Hematopoietic multipotent progenitor cell (in vitro differentiated cells): Measurements from ENCODE around the gene ARVCF. TPM values are rescaled to one million over a fixed set of nuclear protein-coding genes. Genes with fewer than 3 reads are reported as not detected.
"Not testable (repeated sequence)": the region's sequence is repeated elsewhere in the genome, so short reads cannot be mapped to it uniquely, and the experiment has no call there.

Experiments used
- DNase-seq, 3 donors: peaks; one replicate each; pipeline ENCODE4 v3.0.0-alpha.2; 2011 to 2015; ENCODE audit warnings: low read depth in 2 of 3, low spot score in 2 of 3
- total RNA-seq: library from RNA; depleted of rRNA; stranded (reverse); fragments of >200 nt; gene quantifications from one replicate; pipeline ENCODE4 v1.2.3, GENCODE V29; 2012

Gene ARVCF
- total RNA-seq, 1 donor, result 60.9 TPM

DNA sequence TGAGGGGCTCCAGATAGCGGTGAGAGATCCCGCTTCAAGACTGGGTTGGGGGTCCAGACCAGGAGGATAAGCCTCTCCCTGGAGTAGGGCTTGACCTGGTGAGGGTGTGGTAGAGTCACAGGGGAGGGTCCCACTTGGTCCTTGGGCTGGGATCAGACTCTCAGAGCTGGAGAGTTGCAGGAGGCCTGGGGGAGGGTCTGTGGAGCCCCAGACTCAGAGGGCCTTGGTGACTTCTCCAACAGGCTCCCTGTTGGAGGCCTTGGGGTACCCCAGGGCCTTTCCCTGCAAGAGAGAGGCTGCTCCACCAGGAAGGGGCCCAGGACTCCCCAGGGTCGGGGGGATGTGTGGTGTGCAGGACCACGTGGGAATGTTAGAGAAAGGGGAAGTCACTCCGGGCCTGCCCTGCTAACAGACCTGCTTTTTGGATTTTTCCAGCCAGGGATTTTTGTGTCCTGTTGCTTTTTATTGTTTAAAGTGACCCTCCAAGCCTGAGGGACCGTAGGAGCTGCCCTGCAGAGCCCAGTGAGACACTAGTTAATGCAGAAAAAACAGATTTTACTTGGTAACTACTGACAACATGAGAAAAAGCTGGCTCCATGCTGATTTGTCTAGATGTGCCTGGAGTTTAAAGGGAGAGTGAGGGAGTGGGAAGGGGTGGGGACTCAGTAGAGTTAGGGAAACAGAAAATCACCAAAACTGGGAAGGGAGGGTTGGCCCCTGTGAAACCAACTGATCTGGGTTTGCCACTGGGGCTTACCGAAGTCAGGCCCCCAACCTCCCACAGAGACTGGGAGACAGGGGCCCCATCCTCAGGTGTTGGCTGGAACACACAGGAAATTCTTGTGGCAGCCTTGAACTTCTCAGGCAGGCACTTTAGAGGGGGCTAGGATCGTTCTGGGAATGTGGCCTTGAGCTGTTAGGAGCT is 74.2 kb downstream of the ARVCF start:
- peak in 2 of 3 donors; percentile 45 to 49 for DNase-seq

DNA sequence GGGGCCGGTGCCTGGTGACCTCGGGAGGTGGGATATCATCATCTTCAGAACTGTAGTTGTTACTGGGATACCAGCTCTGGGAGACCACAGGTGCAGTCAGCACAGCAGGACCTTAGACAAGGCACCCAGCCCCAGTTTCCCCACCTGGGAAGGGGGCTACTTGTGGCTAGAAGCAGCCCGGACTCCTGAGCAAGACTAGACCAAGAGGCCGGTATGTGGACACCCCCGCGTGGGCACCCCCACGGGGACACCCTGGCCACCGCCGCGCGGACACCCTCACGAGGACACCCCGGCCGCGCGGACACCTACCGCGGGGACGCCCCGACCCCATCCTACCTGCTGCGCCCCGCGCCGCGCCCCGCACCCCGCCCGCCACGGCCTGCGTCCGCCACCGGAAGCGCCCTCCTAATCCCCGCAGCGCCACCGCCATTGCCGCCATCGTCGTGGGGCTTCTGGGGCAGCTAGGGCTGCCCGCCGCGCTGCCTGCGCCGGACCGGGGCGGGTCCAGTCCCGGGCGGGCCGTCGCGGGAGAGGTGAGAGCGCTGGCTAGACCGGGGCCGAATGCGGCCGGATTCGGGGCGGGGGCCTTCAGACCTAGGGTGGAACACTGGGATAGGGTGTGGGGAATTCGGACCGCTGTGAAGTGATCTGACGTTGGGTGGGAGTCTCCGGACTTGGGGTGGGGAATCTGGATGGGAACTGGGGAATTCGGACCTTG is 75.1 kb downstream of the ARVCF start, which contains the start of the genes COMT and TXNRD2:
COMT (plus strand) TSS at position 408 of the 718 bp plus-strand sequence. CDS start 20,755 bp downstream, outside the sequence.
TXNRD2 (minus strand) TSS at position 454 of the 718 bp plus-strand sequence; CDS start at position 439, 15 bp downstream.
- peak in 2 of 3 donors; percentile 59 to 71 for DNase-seq

DNA sequence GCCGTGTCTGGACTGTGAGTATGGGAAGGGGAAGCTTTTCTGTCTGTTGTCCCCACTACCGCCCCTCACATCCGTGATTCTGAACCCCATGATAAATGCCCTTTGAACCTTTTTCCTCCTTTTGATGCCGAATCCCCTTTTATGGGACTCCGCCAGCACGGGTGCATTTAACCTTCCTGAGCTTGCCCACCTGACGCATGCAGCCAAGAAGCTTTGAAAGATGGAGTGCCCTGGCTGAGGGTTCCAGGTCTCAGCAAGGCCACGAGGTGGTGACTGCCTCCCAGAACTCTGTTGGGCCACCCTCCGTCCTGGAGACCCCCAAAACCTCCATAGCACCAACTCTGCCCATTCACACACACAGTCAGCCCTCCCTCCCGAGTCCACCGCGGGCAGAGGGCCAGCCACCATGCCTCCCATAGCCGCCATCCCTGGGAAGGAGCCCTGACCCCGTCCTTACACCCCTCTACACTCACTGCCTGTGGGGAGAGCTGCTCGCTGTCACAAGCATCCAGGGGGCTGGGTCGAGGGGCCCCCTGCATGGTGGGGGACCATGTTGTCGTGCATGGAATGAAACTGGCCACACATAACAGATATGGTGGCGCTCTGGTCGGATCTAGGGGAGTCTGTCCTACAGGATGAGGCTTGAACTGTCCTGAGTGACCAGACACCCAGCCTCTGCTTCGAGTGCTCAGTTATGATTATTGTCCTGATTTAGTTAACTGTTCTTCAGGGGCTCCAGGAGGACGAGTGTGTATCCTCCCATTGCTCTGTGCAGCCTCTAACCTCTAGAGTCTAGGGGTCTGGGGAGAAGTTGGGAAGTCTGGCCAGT is 75.9 kb downstream of the ARVCF start:
- DNase-seq, result no peak

DNA sequence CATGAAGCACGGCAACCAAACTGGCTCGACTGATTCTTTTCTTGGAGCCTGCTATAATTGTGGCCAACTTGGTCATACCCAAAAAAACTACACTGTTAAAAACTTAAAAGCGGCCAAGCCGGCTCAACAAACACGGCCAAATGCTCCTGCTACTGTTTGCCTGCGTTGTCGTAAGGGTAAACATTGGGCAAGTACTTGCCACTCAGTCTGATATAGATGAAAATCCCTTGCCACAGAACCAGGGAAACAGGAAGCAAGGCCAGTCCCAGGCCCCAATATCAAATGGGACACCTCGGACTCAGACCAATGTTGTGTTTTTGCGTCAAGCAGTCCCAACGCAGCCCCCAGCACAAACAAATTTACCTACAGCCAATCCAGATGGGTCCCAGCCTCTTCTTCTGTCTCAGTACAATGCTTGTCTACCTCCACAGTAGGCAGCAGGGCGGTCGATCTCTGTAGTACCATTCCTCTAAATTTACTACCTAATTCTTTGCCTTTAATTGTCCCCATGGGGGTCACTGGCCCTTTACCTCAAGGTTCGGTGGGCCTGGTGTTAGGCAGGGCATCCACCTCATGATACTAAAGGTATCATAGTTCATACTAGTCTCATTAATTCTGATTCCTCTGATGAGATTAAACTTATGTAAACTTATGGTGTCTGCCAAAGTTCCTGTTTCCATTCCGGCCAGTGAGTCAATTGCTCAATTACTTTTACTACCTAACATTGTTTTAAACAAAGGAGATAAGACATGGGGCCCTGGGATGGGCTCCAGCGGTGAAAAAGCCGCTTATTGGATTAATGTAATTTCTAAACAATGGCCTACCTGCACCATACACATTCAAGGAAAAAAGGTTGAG is 78.8 kb downstream of the ARVCF start:
- DNase-seq, result no peak

DNA sequence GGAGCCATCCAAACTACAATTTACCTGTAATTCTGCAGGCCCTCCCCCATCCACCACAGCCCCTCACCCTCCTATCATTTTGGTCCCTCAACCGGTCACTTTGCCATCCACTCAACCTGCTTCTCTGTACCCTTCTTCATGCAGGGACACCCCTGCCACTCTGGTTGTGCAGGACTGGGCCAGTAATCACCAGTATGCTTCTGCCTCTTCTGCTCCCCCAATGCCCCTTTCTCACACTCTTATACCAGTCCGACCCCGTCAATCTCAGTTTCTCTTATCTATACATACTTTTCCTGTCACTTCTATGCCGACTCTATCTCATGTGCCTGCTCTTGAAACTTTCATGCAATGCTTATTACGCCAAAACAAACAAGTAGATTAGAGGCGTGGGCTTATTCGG is 80.1 kb downstream of the ARVCF start:
- DNase-seq, result no peak

DNA sequence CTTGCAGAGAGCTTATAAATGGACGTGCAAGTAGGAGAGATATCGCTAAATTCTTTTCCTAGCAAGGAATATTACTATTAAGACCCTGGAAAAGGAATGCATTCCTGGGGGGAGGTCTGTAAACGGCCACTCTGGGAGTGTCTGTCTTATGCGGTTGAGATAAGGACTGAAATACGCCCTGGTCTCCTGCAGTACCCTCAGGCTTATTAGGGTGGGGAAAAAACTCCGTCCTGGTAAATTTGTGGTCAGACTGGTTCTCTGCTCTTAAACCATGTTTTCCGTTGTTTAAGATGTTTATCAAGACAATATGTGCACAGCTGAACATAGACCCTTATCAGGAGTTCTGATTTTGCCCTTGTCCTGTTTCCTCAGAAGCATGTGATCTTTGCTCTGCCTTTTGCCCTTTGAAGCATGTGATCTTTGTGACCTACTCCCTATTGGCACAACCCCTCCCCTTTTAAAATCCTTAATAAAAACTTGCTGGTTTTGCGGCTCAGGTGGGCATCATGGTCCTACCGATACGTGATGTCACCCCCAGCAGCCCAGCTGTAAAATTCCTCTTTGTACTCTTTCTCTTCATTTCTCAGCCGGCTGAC is 81.4 kb downstream of the ARVCF start:
- DNase-seq, result not testable (repeated sequence)

DNA sequence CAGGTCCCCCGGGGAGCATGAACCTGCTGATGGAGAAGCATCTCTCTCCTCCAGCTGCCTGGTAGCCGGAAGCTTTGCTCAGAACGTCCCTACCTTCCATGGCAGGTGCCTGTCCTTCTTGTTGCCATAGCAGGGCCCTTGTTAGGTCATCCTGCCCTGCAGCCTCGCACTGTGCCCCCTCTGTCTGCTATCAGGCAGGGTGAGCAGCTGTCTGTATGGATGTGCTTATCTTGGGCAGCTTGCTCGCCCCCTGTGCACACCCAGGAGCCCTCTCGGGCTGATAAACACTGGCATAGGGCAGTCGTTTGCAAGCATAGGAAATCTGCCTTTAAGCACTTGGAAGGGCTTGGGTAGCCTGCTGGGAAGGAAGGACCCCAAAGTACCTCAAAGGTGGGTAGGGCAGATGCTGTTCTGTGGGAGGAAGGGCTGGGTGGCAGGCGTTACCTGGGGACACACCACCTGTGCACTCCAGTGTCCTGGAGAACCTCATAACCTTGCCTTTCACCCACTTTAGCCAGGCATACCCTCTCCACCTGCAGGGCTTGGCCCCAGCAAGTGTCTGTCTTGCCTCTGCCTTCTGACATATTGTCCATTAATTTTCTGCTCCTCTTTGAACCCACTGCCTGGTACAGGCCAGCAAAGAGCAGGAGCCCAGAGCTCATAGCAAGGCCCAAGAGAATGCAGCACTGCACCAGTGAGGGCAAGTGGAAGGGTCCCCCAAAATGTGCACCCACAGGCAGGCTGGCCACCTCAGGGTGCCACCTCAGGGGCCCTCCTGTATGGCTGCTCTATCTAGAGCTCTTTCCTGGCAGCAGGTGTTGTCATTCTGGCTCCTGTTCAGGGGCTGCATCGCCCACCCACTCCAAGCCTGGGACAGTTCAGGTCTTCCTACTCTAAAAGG is 83.0 kb downstream of the ARVCF start:
- no peak for DNase-seq

DNA sequence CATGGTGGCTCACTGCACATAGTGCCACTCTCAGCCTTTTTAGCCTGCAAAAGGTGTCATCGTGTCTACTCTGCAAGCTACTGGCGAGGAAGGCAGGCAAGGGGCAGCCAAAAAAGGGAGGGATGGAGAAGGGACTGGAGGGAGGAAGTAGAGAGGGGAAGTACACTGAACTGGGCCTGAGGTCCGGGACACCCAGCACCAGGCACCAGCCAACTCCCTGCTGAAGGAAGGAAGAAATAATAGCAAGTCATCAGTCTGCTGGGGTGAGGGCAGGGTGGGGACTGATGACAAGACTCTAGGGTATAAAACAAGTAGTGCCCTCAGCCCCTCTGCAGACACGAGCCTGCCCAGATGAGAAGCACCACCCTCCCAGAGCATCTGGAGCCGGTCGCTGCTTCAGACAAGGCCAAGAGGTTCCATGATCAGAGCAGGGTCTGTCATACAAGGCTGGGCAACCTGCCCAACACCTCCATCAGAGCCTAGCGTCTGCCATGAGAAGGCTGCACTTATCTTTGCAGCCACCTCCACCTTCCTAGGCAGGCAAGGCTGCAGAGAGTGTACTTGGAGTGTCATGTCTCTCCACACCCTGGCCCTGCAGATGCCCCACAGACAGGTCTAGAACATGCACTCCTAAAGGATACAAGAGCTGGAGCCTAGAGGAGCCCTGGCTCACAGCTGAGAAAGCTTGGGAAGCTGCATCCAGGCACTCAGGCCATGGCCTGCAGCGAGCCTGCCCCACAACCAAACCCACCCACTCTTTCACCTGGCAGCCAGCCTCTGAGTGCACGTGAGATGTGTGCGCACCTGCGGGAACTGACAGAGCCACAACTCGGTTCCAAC is 84.0 kb downstream of the ARVCF start:
- peak in 1 of 3 donors; percentile 31 for DNase-seq

DNA sequence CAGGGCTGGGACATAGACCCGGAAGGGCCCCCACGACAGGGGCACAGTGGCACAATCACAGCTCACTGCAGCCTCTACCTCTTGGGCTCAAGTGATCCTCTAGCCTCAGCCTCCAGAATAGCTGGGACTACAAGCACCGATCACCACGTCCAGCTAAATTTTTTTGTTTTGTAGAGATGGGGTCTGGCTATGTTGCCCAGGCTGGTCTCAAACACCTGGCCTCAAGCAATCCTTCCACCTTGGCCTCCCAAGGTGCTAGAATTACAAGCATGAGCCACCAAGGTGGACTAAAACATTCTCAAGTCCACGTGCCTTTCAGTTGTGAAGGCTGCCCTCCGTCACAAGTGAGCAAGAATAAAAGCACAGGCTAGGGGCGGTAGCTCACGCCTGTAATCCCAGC is 85.1 kb downstream of the ARVCF start:
- DNase-seq, result no peak

DNA sequence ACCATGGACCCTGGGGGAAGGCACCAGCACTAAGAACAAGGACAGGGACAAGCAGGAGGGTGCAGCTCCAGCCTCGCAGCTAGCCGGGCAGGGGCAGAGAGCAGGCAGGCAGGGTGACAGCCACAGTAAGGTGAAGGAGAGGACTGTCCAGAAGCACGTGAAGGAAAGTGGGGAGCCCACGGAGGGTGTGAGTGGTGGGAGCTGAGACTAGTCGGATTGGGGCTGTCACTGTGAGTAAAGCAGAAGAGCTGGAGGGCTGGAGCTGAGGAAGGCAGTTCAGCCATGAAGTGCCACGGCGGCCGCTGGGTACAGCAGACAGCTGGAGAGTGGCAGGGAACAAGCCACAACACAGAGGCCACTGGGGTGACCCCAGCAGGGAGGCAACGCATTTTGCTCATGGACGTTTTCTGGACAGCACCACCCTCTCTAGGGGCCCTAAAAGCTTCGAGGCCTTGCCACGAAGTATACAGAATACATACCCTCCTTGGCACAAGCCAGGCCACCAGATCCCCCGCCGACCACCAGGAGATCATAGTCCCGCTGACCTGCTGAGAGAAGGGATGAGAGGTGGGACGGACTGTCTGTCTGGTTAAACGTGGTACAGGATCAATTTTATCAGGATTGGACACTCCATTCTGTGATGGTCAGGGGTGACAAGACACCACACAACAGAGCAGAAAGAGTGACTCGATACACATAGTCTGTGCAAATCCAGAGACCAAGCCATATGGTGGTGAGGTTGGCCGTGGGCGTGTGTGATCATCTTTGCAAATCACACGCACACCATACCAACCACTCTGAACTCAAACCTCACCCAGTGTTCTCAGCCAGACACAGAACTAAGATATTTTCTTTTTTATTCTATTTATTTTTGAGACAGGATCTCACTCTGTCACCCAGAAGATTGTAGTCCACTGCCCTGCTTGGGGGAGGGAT is 85.8 kb downstream of the ARVCF start:
- DNase-seq, result no peak

DNA sequence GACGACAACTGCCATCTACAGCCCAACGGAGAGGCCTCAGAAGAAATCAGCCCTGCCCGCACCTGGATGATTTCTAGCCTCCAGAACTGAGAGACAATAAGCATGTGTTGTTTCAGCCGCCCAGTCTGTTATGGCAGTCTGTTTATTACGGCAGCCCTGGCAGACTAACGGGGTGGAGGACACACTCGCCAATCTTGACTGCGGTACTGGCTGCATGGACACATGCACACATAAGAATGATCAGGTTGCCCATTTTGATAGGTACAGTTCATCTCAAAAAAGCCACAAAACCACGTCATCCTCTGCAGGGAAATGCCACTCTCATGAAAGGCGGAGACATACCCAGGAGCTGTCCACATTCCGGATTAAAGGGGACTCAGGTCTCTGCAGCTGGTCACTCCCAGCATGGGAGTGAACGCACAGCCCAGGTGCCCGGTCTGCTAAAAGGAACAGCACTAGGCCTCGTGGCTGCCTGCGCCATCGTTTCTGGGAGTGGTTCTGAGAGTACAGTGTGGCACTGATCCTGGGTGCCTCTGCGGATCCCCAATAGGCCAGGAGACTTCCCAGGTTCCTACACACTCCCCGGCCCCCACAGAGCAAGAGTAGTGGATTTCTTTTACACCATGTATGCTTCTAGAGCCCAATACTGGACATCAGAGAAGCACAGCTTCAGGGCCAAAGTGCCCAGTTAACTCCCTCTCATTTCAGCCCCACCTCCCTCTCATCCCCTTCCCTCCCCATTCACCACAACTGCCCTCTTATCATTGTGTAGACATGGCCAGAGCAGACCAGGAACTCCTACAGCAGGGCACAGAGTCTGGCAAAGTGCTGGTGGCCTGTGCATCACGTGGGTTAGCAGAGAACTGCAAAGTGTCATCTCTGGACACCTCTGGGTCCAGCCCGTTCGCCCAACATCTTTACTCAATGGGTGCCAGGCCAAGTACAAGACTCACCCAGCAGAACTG is 86.8 kb downstream of the ARVCF start:
- no peak for DNase-seq

DNA sequence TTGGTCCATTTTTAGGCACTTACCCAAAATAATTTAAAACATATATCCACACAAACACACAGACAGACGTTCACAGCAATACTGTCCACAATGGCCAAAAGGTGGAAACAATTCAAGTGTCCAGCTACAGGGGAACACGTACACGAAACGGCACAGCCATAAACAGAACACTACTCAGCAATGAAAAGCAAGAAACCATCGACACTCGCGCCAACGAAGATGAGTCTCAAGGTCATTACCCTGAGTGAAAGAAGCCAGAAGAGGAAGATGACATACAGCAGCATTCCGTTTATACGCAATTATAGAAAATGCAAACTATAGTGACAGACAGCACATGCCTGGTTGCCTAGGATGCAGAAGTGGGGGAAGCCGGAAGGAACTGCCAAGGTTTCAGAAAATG is 88.4 kb downstream of the ARVCF start:
- no peak for DNase-seq

DNA sequence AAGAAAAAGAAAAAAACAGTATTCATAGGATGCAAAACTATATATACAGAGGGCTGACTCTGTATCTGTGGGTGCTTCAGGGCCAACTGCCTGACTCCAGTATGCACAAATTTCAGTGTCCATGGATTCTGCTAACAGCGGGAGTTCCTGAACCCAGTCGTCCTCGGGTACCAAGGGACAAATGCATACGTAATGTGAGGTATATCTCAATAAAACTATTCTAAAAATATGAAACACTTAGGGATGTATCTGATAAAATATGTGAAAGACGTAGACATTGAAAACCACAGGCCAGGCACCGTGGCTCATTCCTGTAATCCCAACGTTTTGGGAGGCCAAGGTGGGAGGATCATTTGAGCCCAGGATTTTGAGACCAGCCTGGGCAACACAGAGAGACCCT is 88.9 kb downstream of the ARVCF start:
- DNase-seq, result no peak

DNA sequence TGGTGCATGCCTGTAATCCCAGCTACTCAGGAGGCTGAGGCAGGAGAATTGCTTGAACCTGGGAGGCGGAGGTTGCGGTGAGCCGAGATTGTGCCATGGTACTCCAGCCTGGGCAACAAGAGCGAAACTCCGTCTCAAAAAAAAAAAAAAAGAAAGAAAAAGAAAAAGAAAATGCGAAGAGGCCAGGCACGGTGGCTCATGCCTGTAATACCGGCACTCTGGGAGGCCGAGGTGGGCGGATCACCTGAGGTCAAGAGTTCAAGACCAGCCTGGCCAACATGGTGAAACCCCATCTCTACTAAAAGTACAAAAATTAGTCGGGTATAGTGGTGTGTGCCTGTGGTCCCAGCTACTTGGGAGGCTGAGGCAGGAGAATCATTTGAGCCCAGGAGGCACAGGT is 90.6 kb downstream of the ARVCF start:
- DNase-seq, result not testable (repeated sequence)

DNA sequence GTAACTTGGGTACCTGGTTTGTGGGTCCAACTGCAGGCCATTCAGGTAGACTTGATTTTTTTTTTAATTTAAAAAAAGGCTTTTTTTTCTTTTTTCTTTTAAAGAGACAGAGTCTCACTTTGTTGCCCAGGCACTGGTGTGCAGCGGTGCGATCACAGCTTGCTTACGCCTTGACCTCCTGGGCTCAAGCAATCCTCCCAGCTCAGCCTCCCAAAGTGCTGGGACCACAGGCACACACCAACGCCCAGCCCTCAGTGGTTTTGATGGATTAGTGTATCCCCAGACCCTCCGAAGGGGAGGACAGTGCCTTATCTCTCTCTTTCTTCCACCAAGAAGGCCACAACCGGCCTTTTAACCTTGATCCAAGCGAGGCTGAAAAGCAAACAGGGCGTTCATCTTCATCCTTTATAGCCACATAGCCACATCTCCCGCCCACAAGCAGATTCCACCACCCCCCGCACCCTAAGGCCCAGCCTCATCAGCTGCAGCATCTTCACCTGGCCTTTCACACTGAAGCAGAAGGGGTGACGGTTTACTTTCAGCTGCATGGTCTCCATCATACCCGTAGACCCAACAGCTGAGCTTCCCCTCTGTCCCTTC is 92.6 kb downstream of the ARVCF start:
- no peak for DNase-seq
